ENCODE measurements around the gene KRT1.
A peak's percentile ranks its signal among the peaks of the same experiment; 100 is the strongest.

KRT1 gene

GRCh38 chr12:52699373-52699772 lies 19.2 kb upstream of the KRT1 start:
- DNase-seq (ENCODE audit: low read depth in 2 of 3, low spot score in 2 of 3) = no peak

GRCh38 chr12:52698651-52699340 lies 18.6 kb upstream of the KRT1 start:
- no peak for DNase-seq (ENCODE audit: low read depth in 2 of 3, low spot score in 2 of 3)

- DNase-seq (ENCODE audit: low read depth in 2 of 3, low spot score in 2 of 3) = no peak
Observed at GRCh38 chr12:52697058-52697582, 16.9 kb upstream of the KRT1 start.

- no peak for DNase-seq (ENCODE audit: low read depth in 2 of 3, low spot score in 2 of 3)
Observed at GRCh38 chr12:52696588-52696987, 16.4 kb upstream of the KRT1 start.

GRCh38 chr12:52695039-52695438 lies 14.8 kb upstream of the KRT1 start:
- no peak for DNase-seq (ENCODE audit: low read depth in 2 of 3, low spot score in 2 of 3)

GRCh38 chr12:52694151-52694550 lies 13.9 kb upstream of the KRT1 start:
- DNase-seq (ENCODE audit: low read depth in 2 of 3, low spot score in 2 of 3) = no peak

- DNase-seq (ENCODE audit: low read depth in 2 of 3, low spot score in 2 of 3) = no peak
Observed at GRCh38 chr12:52693261-52693660, 13.1 kb upstream of the KRT1 start.

- DNase-seq (ENCODE audit: low read depth in 2 of 3, low spot score in 2 of 3) = no peak
Observed at GRCh38 chr12:52692254-52692653, 12.0 kb upstream of the KRT1 start.

- DNase-seq (ENCODE audit: low read depth in 2 of 3, low spot score in 2 of 3) = no peak
Observed at GRCh38 chr12:52691841-52692150, 11.6 kb upstream of the KRT1 start.

- peak in 2 of 3 experiments; percentile 10 to 16 for DNase-seq (ENCODE audit: low read depth in 2 of 3, low spot score in 2 of 3)
Observed at GRCh38 chr12:52691076-52691840, 11.1 kb upstream of the KRT1 start.

- no peak for DNase-seq (ENCODE audit: low read depth in 2 of 3, low spot score in 2 of 3)
Observed at GRCh38 chr12:52690351-52691075, 10.3 kb upstream of the KRT1 start.

GRCh38 chr12:52689936-52690335 lies 9.7 kb upstream of the KRT1 start:
- no peak for DNase-seq (ENCODE audit: low read depth in 2 of 3, low spot score in 2 of 3)

GRCh38 chr12:52689239-52689638 lies 9.0 kb upstream of the KRT1 start:
- DNase-seq (ENCODE audit: low read depth in 2 of 3, low spot score in 2 of 3) = no peak

GRCh38 chr12:52688481-52688880 lies 8.3 kb upstream of the KRT1 start:
- DNase-seq (ENCODE audit: low read depth in 2 of 3, low spot score in 2 of 3) = no peak

GRCh38 chr12:52687497-52688385 lies 7.5 kb upstream of the KRT1 start:
- no peak for DNase-seq (ENCODE audit: low read depth in 2 of 3, low spot score in 2 of 3)

GRCh38 chr12:52686756-52687487 lies 6.7 kb upstream of the KRT1 start:
- DNase-seq (ENCODE audit: low read depth in 2 of 3, low spot score in 2 of 3) = no peak

- DNase-seq (ENCODE audit: low read depth in 2 of 3, low spot score in 2 of 3) = no peak
Observed at GRCh38 chr12:52686063-52686462, 5.9 kb upstream of the KRT1 start.

- DNase-seq (ENCODE audit: low read depth in 2 of 3, low spot score in 2 of 3) = no peak
Observed at GRCh38 chr12:52685406-52685890, 5.2 kb upstream of the KRT1 start.

GRCh38 chr12:52684431-52684830 lies 4.2 kb upstream of the KRT1 start:
- no peak for DNase-seq (ENCODE audit: low read depth in 2 of 3, low spot score in 2 of 3)

All from activated CD8-positive, alpha-beta memory T cell treated with anti-CD3 and anti-CD28 coated beads for 48 hours (primary cell).